Activated CD4-positive, alpha-beta T cell treated with anti-CD3 and anti-CD28 coated beads, Interleukin-2, amount 50 U/mL, for 4 hours (primary cell): ENCODE data around the gene NFE2L2.
"Not testable (repeated sequence)": the region's sequence is repeated elsewhere in the genome, so short reads cannot be mapped to it uniquely, and the experiment has no call there.

Experiments
- DNase-seq, 2 experiments: peaks; one replicate each; pipeline ENCODE4 v3.0.0-alpha.2; 2020

The NFE2L2 gene

DNA sequence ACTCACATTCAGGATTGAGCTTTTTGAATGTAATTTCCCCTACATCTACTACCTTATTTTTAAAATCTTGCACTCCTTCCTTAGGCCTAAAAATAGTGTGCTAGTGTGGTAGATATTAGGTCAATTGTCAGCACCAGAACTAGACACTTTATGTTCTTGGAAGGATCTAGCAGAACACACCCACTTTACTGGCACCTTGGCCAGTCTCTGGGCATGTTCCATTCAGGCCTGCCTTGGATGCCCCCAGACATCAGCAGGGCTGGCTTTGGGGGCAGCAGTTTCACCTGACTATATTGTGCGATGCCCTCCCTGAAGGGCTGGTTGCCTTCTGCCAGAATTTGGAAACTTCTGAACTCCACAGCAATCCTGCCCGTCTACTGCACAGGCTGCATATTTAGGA, 15.3 kb upstream of the NFE2L2 start:
- no peak for DNase-seq

DNA sequence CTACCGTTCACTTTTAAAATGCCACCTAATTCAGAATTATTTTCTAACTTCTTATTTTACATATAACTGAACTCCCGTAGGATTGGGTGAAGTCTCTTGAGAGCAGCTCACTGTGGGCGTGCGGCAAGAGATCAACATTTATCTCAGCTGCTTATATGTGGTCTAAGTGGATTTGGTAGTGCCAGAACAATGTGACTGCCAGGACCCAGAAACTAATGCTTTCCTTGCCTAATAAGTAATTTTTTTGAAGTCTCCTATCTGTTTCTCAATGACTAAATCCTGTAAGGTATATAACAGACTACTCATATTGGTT, 11.2 kb upstream of the NFE2L2 start:
- no peak for DNase-seq

DNA sequence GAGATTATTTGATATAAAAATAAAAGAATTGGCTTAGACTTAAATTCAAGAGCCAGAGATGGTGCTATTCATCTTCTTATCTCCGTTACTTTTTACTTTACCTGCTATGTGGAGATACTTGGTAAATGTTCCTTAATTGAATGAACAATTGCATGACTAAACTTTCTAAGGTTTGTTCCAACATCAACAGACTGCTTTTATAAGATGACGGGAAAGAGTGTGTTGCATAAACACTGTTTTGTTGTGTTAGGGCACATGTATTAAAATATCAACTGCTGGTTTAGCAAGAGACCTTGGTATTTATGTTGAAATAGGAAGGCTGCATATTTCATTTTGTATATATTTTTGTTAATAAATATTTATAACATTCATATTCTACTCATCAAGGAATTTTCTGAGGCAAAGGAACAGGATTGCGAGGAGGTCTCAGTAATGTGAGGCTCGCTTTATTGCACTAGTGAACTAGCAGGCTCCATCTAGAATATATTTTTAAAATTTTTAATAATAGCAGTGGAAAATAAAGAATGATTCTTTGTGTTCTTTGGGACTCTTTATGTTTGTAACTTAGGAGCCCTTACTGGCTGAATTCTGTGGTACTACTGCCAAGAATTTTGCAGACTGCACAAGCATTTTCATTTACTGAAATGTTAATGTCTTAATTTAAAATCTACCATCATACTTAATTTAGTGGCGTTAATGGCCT, 10.7 kb upstream of the NFE2L2 start:
- DNase-seq = no peak

DNA sequence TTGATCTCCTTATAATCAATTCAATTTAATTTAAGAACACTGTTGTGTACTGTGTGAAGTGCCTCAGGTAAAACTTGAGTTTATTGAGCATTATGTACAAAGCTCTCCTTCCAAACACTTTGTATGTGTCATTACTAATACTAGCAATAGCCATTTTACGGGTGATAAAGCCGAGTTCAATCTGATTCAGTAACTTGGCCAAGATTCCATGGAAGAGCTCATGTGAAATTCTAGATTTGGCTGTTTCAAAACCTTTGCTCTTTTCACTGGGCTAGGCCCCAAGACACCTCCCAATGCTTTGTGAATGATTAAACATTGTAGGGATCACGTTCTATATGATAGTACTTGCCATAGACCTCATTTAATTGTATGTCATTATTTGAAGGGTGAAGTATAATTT, 8.9 kb upstream of the NFE2L2 start:
- no peak for DNase-seq

DNA sequence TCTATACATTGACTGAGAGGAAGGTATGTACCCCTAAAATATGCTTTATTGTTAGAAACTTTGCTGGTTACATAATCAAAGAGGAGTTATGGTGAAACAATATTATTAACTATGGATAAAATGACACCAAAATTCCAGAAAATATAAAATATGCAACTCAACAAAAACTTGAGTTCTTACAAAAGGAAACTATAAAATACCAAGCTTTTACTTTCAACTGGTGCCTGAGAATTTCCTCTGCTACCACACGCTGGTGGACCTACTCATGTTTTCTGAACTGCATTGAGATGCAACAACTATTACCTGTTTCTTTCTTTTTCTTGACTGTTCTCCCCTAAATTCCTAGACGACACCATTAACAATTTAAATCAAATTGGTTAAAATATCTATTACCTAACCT, 8.2 kb upstream of the NFE2L2 start:
- DNase-seq = no peak

DNA sequence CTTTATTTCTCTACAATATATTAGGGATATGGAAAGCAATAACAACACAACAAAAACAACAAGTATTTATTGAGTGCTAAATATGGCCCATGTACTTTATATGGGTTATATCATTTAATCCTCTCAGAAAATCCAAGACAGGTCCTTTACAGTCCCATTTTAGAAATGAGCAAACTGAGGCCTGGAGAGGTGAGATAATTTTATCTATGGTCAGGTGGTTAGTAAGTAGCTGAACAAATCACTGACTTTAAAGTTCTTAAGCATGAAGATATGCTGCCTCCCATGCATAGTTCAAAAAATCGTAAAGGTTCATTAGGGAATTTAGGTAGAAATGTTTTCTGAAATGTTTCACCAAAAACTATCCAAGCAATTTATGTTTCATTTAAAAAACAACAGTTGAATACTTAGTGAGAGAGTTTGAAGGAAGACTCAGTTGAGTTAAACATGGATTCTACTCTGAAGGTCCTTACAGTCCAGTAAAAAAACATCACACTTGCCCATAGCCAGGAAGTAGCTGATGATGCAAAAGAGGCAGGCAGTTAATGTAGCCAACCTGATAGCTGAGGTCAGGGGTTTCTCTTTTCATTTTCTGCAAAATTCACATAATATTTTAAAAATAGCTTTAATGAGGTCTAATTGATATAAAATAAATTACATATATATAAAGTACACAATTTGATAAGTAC, 7.6 kb upstream of the NFE2L2 start:
- no peak for DNase-seq

DNA sequence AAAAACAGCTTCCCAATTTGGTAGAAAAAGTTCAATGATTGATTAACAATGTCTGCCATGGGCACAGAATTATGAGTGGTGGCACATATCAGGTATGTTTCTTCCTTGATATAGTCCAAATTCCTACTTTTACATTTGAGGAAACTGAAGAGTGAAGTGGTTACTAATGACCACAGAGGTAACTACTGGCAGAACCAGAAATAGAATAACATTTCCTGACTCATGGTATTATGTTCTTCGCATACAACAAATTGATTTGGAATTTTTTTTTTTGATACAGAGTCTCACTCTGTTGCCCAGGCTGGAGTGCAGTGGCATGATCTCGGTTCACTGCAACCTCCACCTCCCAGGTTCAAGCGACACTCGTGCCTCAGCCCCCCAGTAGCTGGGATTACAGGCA, 6.0 kb upstream of the NFE2L2 start:
- no peak for DNase-seq

DNA sequence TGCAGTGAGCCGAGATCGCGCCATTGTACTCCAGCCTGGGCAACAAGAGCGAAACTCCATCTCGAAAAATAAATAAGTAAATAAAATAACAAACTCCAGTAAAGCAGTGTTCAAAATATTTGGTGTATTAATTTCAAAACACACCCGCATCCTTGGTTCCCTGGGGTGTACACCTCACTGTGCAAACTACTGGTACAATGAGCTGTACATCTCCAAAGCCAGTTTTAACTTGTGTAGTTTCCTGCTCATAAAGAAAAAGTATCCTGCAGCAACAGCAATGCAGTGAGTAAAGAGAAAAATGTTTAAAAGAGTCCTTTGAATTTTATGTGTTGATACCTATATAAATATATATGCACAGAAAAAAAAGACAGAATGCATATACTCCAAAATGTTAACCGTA, 4.4 kb upstream of the NFE2L2 start:
- no peak for DNase-seq

DNA sequence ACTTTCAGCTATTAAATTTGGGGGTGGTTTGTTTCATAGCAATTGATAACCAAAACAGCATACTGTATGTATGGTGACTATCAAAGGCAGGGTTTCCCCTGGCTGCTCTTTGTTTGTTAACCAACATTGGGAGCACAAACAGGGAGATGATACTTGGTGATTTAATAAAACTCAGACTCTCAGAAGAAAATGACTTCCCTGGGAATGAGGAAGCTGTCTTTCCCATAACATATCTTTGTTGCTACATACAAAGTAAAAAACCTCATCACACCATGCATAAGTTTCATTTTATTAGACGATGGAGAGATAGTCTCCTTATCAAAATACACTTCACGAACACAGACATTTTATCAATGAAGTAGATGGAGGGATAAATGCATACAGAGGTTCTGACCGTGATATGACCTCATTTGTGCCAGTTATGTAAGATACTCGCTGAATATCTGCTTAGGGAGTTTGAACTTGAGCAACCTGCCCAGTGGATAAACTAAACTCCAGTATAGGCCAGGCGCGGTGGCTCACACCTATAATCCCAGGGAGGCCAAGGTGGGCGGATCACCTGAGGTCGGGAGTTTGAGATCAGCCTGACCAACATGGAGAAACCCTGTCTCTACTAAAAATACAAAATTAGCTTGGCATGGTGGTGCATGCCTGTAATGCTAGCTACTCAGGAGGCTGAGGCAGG, 3.8 kb upstream of the NFE2L2 start:
- DNase-seq = no peak

DNA sequence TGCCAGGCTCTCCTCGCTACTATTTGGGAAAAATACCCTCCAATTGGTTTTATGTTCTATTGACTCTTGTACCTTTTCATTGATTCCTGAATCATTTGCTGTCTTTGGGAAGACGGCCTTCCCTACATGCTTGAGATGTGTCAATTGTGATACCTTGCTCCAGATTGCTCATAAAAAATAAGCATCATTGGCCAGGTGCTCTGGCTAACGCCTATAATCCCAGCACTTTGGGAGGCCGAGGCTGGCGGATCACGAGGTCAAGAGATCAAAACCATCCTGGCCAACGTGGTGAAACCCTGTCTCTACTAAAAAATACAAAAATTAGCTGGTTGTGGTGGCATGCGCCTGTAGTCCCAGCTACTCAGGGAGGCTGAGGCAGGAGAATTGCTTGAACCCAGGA, 2.4 kb upstream of the NFE2L2 start:
- not testable (repeated sequence) for DNase-seq

DNA sequence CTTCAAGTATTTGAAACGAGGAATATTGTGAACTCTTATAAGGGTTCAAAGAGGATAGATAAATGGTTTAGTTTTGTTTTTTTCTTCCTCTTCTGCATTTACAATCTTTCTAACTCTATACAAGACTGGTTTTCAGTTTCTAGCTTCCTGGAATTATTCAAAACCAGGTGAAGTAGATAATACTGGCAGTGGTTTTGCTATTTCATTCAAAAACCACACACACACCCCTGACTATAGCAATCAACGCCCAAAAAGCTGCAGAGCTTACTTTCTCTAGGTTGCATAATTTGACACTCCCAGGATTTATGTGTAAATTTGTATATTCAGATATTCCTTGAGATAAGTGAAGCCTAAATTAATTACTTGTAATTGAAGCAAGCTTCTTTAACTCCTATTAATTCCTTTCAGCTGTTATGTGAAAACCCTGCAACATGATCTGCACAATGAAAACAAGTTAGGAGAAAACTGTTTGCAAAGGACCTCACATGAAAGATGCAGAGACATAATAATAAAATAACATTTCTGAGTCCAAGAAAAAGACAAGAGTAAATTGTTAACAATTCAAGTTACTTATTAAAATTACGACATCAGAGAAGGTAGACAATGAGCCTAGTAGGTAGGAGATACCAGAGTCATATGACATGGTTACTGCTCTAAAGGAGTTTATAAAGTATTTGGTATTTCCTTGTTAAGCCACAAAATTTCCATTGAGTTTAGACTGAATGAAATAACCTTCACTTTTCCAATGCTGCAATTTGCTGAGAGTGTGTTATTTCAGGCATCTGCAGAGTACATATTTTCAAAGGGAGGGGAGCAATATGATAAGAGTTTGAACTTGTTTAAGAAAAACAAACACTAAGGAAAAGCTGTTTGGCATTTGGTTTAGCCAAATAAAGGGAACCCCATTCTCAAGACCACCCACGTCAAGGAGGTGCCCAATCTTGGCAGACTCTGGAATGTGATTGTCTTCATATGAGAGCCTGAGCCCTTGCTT, 1.6 kb upstream of the NFE2L2 start:
- no peak for DNase-seq

DNA sequence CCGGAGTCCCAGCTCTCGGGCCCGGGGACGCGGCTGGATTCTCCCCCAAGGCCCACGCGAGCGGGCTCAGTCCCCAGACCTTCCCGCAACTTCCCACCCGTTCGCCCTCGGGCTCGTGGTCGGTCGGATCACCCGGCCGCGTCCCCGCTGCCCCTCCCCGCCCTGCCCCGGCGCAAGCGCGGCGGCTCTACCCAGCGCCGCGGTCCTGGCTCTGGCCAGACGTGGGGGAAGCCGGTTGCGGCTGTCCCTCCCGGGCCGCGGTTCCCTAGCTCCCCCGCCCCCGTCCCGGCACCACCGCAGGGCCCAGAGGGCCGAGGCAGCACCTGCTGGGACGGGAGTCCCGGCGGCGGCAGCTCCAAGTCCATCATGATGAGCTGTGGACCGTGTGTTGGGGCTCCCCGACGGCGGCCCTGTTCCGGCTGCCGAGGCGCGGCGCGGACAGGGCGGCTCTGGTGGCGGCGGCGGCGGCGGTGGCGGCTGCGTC, 276 bp downstream of the NFE2L2 start:
- no peak for DNase-seq

DNA sequence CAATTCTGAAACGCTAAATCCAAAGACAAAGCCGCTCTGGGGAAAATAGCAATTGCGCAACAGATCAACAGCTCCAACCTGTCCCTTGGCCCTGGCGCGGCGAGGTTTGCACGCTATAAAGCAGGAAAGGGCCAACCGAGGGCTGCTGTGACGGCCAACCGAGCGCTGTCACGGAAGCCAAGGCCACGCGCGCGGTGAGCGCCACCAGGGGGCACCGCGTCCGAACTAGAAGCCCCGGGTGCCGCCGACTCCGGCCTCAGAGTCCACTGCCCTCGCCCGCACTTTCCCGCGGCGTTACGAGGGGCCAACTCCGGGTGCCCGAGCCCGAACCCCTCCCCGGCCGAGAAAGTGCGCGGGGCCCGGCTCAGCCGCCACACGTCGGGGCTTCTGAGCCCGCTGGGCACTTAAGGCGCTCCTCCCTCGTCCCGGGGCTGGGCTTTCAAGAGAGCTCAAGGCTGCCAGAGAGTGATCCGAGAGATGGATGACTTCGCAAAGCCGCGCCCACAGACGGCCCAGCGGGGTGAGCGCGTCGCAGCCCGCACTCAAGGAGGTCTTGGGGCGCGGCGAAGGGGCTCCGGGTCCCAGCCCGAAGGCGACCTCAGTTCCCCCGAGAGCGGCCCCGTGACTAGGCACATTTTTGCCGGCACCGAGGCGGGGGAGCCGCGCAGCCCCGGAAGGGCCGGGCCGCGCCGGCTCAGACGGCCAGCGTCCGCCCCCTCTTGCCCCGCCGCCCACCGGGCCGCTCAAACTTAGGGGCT, 897 bp downstream of the NFE2L2 start:
- DNase-seq = peak; percentile 89 to 92

DNA sequence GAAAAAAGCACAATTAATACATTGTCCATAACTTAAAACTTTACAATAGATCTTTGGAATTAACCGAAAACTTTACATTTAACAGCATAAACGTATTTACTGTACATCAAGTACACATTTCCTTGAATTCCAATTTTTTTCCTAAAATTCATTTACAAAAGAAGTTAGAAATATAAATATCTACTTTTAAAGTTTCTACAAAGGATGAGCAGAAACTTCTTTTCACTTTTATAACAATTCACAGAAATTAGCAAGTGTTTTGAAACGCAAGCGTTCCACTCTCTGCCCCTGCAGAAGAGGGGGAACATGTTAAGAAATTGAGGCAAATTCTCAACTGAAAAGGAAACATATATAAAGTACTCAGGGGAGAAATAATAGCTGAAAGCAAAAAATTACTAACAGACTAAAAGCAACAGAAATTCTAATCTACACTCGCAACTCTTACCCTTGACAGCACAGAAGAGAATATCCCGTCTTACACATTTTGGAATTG, 1.5 kb downstream of the NFE2L2 start:
- DNase-seq = no peak

DNA sequence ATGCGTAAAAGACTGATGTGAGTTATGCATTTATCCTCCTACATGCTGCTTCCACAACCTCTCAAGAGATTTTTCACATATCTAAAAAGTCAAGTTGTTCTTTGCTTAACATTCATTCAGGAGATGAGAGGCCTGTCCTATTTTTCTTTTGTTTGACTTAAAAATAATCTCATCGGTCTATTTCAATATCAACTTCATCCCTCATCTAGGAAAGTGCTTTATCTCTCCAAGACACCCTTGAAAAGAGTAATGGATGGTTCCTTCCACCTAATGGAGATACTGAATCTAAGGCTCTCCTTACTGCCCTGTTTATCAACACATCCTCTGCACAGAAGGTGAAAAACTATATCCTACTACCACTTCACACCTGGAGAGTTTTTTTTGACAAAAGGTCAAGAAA, 2.4 kb downstream of the NFE2L2 start:
- DNase-seq = no peak

DNA sequence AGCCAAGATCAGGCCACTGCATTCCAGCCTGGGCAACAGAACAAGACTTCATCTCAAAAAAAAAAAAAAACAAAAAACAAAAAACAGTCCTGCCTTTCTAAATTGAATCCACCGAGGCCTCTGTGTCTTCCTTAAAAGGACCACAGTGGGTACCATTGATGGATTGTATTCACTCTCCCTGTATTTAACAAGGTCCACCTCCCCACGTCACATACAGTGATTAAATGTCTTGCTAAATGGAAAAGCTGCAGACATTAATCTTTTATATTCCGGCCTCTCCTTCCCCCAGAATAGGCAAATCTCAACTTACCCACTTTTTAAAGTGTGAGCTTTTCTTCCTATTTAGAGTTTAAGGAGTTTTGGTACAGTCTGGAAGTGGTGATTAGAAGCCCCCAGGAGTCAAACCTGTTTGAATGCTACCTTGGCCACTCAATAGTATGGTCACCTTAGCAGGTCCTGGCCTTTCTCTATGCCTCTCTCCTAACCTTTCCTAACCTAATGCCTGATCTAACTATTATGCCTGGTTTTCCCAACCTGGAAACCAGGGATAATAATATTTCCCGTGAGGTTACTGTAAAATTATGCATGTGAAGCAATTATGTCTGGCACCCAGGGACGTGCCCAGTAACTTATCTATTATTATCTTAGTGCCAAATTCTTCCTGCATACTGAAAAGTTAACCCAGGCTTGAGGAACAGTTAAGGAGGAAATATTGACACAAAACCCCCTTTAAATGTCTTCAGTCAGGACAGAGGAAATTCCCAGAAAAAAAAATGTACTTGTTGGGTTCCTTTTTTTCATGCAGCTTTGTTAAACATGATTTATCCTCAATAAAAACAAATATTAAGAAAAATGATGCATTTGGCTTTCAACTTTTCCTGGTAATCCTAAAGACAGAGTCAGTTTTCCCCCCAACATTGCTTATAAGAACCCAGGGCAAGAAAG, 3.1 kb downstream of the NFE2L2 start:
- DNase-seq = no peak

DNA sequence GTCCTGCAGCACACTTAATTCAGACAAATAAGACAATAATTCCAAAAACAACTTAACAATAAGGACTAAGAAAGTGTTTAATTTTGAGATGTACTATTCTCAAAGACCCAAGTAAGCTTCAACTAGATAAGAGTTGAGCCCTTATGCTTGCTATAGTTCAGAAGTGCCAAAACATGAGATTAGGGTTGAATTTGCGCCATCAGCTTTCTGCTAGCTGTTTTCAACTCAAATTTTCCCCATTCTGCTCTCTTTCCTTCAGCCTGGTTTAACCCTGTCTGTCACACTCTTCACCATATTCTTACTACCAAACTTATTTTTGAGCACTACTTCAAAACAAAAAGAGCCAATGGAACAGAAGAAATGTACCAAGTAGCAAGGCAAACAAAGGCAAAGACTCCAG, 4.1 kb downstream of the NFE2L2 start:
- no peak for DNase-seq

DNA sequence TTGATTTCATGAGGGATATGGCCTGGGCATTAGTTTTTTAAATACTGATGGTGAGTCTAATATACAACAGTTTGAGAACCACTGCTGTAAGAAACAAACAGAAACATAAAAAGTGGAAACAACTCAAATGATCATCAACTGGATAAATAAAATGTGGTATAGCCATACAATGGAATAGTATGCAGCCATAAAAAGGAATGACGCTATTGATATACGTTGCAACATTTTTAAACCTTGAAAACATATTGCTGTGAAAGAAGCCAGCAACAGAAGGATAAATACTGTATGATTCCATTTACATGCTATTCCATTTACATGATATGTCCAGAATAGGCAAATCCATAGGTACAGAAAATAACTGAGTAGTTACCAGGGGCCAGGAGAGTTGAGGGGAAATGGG, 6.5 kb downstream of the NFE2L2 start:
- DNase-seq = no peak

DNA sequence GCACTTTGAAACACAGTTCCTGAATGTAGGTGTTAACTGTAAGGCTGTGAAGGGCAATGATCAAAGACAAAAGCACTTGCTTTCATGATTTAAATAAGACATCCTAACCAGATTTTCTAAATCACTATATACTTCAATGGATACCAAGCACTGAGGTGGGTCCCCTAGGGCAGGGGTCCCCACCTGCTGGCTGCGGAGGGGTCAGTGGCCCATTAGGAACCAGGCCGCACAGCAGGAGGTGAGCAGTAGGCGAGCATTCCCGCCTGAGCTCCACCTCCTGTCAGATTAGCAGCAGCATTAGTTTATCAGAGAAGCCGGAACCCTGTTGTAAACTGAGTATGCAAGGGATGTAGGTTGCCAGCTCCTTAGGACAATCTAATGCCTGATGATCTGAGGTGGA, 7.1 kb downstream of the NFE2L2 start:
- no peak for DNase-seq

DNA sequence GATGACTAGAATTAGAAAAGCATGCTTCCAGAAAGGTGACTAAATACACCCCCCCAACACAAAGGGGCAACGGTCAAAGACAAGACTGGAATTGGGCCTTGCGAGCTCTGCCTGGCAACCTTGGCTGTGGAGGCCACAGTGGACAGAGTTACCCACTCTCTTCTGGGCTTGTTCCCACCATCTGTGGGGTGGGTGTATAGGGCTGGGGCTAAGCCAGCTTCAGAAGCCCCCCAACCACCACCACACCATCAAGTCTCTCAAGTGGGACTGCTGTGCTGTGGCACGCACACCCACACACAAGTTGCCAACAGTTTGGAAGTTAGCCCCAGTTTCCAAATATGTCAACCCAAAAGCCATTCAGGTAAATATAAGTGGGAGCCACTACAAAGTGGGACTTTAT, 7.8 kb downstream of the NFE2L2 start:
- DNase-seq = no peak

DNA sequence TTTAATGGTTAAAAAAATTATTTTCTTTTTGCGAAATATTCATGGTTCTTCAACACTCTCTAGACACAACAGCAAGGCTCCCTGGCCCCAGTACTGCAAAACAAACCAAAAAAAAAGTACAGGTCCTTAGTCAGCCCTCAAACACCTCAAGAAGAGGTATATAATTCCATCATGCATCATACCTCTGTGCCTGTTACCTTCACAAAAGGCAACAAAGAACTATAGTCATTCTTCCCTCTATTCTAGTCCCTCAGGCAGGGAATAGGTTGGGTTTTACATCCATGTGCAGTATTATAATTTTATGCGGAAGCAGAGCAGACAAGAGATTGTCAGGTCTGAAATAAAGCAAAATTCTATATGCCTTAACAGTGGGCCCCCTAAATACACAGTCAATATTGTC, 8.5 kb downstream of the NFE2L2 start:
- DNase-seq = no peak
